HG03097 (cell line): ENCODE results near the gene SPCS2.

Experiments used
- ATAC-seq: cut with Tn5 transposase; IDR thresholded peaks from one replicate; pipeline ENCODE4 v1.9.1; 2021; ENCODE audit not compliant: unreplicated experiment, low FRiP score

SPCS2 gene

GRCh38 chr11:74948898-74949752, at the start of gene SPCS2, which contains the start of gene XRRA1:
TSS of gene SPCS2 (plus strand) at chr11:74949266. CDS start at chr11:74949286, 20 bp downstream.
TSS of gene XRRA1 (minus strand) at chr11:74949091. CDS start at chr11:74940878, 8,213 bp downstream.
- peak; percentile 91 for ATAC-seq

GRCh38 chr11:74902342-74902741, 46.7 kb upstream of the SPCS2 start:
- no peak for ATAC-seq

DNA sequence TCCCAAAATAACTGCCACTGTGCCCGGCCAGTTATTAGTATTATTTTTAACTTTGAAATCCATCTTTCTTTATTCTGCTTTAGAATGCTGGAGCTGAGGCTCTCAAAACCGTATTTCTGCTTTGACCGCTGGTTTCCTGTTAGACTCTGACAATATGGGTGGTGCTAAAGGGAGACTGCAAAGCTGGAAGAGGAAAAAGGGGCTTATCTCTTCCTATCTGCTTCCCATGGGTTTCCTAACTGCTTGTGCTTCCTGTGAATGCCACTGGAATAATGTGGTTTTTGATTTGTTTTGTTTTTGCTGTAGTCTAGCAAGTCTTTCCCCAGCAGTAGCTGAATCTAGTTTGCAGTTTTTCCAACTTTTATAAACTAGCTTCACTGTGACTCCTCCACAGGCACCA, 43.7 kb upstream of the SPCS2 start:
- ATAC-seq, result no peak

DNA sequence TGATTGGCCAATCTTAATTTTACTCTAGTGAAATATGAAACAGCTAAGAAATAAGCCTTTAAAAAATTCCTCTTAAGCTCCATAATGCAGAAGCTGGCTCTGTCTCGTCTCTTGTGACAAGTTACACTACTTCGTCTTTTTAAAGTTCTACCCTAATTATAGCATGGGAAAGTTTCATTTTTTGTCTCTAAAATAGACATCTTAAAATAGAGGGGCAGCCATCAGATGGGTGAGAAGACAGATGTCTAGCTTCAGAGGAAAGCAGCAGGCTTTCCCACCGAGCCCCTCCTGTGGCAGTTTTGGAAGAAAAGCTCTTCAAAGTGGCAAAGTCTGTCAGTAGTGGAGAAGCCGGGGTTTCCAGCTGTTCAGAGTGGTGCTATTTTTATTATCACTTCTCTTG, 39.7 kb upstream of the SPCS2 start:
- no peak for ATAC-seq

GRCh38 chr11:74909812-74910211, 39.3 kb upstream of the SPCS2 start:
- no peak for ATAC-seq

- ATAC-seq, result no peak
Observed at GRCh38 chr11:74923125-74923524, 25.9 kb upstream of the SPCS2 start.

DNA sequence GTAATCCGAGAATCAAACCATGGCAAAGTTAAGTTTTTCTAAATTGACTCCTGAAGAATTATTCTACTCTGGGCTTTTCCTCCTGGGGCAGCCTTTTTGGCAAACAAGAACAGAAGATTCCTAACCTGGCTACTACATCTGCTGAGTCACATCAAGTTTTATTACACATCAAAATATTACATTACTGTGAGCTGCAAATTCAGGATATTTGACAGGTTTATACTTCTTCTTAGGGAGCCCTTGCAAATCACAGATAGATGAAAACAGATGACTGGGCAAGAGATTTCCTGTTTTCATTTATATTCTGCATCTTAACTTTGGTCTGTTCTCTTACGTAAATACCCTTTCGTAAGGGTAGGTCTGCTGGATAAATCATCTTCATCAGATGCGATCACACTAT, 23.8 kb upstream of the SPCS2 start:
- ATAC-seq, result no peak

DNA sequence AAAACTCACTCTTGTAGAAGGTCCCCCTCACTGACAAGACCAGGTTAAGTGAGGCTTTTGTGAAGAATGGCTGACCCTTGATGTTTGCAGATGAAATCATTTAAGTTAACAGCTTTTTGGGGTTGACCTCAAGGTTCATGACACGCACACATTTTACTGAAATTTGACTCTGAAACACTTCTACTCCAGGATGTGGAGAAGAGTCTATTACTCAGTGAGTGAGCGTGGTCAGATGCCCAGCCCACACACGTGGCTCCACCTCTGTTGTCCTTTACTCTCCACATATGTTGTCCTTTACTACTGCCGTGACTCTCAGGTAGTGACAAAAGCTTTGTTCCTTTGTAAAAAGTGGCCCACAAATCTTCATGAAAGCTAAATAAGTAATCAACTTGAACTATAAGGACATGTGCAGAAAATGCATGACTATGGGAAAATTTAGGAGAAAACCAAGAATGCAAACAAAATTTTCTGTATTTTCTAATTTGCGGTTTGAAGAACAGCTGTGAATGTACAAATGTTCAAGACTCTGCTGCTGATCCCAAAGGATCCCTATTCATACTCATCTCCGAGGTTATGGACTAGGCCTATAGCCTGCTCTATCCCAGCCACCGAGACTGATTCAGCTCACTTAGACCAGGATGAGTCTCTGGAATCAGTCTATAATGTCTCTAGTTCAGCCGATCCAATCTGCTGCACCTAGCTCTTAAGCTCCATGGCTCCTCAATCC, 22.6 kb upstream of the SPCS2 start:
- ATAC-seq, result no peak

- ATAC-seq, result no peak
Observed at GRCh38 chr11:74927496-74927895, 21.6 kb upstream of the SPCS2 start.

- ATAC-seq, result peak; percentile 61
Observed at GRCh38 chr11:74929431-74930363, 19.4 kb upstream of the SPCS2 start.

- ATAC-seq, result no peak
Observed at GRCh38 chr11:74932169-74932568, 16.9 kb upstream of the SPCS2 start.

- no peak for ATAC-seq
Observed at GRCh38 chr11:74932797-74933196, 16.3 kb upstream of the SPCS2 start.

GRCh38 chr11:74933765-74934164, 15.3 kb upstream of the SPCS2 start:
- no peak for ATAC-seq

GRCh38 chr11:74935285-74935684, 13.8 kb upstream of the SPCS2 start:
- no peak for ATAC-seq

DNA sequence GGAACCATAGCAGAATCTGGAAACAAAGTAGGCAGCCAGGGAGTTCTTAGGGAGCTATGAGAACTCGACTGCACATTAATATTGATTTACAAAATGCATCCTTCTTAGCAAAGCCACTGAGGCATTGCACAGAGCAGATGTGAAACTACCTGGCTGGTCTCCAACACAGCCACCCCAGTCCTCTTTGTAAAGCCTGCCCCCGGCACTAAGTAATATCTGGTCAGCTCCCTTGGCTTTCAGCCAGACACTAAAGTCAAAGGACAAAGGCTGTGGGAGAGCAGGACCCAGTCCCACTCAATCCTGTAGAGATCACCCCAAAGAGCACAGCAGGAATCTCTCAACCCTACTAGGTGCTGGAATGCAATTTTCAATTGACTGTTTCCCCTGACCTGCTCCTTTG, 13.0 kb upstream of the SPCS2 start:
- ATAC-seq, result no peak

GRCh38 chr11:74936976-74937375, 12.1 kb upstream of the SPCS2 start:
- ATAC-seq, result no peak

GRCh38 chr11:74937696-74938475, 11.2 kb upstream of the SPCS2 start:
- no peak for ATAC-seq

DNA sequence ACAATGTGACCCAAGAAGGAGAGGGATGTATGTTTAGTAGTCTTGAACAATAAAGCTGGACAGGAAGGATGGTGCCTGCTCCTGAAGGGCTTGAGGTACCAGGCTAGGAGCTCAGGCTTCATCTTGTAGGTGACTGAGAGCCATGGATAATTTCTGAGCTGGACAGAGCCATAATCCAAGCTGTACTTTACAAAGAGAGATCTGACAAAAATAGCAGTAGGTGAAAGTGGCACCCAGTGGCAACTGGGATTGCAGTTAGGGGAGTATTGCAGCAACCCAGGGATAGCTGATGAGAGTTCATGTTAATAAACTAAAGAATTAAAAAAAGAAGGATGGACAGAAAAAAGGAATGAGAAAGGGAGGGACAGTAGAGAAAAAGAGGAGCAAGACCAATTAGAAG, 7.6 kb upstream of the SPCS2 start:
- no peak for ATAC-seq

DNA sequence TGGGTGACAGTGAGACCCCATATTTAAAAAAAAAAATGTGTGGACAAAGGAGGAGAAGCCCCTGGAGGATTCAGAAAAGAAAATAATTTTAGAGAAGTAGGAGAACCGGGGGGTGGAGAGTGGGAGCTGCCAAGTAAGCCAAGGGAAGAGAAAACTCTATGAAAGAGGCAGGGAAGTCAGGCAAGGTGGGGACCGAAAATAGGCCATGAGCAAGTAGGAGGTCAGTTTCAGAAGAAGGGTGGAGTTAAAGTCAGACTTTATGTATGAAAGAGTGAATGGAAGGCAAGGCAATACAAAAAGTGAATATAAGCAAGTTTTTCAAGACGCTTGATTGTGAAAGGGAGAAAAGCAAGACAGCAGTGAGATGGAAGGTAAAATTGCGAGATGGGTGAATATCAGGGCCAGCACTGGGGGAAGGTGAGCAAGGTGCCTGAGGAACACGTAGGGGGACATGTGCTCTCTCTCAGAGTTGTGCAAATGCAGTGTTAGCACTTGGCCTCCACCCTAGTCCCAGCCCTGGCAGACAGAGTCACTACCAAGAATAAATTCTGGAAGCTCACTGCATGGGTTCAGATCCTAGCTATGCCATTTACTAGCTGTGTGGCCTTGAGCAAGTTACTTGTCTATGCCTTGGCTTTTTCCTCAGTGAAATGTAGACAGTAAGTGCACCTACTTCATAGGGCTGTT, 6.8 kb upstream of the SPCS2 start:
- ATAC-seq, result no peak
